Spleen (tissue), 11 donors: ENCODE measurements around the gene KRT31. TPM values are rescaled to one million over a fixed set of nuclear protein-coding genes. Genes with fewer than 3 reads are reported as not detected.

Experiments
- DNase-seq: peaks from one replicate; pipeline ENCODE4 v3.0.0-alpha.2; 2020
- H3K27ac ChIP-seq, 8 donors: fragments of 200-600 bp; sonication (generic) in 7 of 8; 1 replicate in 4 of 8; 2 replicates in 4 of 8; pipeline versions ENCODE4 v1.5.0 to v1.8.0; 2016 to 2021; ENCODE audit warnings: inconsistent platforms in 4 of 8, mild to moderate bottlenecking in 4 of 8, moderate library complexity in 1 of 8
- H3K27me3 ChIP-seq, 7 donors: fragments of 200-600 bp; sonication (generic) in 6 of 7; replicated peaks in 1 of 7; 1 replicate in 4 of 7; 2 replicates in 3 of 7; pipeline versions ENCODE4 v1.5.0 to v1.8.0; 2016 to 2021; ENCODE audit warnings: inconsistent platforms in 3 of 7, mild to moderate bottlenecking in 1 of 7
- H3K36me3 ChIP-seq, 6 donors: fragments of 200-600 bp; sonication (generic) in 5 of 6; 1 replicate in 4 of 6; 2 replicates in 2 of 6; pipeline versions ENCODE4 v1.5.0 to v1.8.0; 2016 to 2021; ENCODE audit warnings: inconsistent platforms in 2 of 6
- H3K4me1 ChIP-seq, 6 donors: fragments of 200-600 bp; sonication (generic) in 5 of 6; 1 replicate in 3 of 6; 2 replicates in 3 of 6; pipeline versions ENCODE4 v1.5.0 to v1.8.0; 2016 to 2021; ENCODE audit warnings: inconsistent platforms in 3 of 6
- H3K4me3 ChIP-seq, 8 donors: fragments of 200-600 bp; sonication (generic) in 7 of 8; 1 replicate in 4 of 8; 2 replicates in 4 of 8; pipeline versions ENCODE4 v1.5.0 to v1.8.0; 2016 to 2021; ENCODE audit warnings: inconsistent platforms in 4 of 8, mild to moderate bottlenecking in 4 of 8, moderate library complexity in 2 of 8
- H3K9me3 ChIP-seq, 8 donors: fragments of 200-600 bp; sonication (generic) in 7 of 8; 1 replicate in 4 of 8; 2 replicates in 4 of 8; pipeline versions ENCODE4 v1.5.0 to v1.8.0; 2016 to 2021; ENCODE audit warnings: inconsistent platforms in 4 of 8
- CTCF ChIP-seq, 11 experiments: fragments of 200-600 bp in 7 of 11; fragments of 450-650 bp in 4 of 11; sonication (generic) in 4 of 11; IDR thresholded peaks in 8 of 11; conservative IDR thresholded peaks in 3 of 11; 1 replicate in 7 of 11; 2 replicates in 4 of 11; pipeline versions ENCODE4 v1.4.0 to v1.8.0; 2016 to 2021; ENCODE audit warnings: antibody characterized with exemption in 11 of 11, inconsistent platforms in 4 of 11, mild to moderate bottlenecking in 1 of 11
- POLR2A ChIP-seq, 3 donors: fragments of 450-650 bp; IDR thresholded peaks; one replicate each; pipeline ENCODE4 v1.5.1; 2017; ENCODE audit warnings: antibody characterized with exemption in 3 of 3, mild to moderate bottlenecking in 1 of 3
- POLR2AphosphoS5 ChIP-seq, 3 donors: sonication (generic); formaldehyde crosslinking; IDR thresholded peaks; one replicate each; pipeline ENCODE4 v1.5.1; 2017; ENCODE audit warnings: antibody characterized with exemption in 3 of 3
- WGBS, 5 donors: extraction: QIAGEN DNeasy Blood & Tissue Kit in 3 of 5; methylation state at CpG; one replicate each; pipeline versions ENCODE4 v1.1.5 to v1.1.7; 2013 to 2018; 5-methylcytosine and 5-hydroxymethylcytosine counted together
- intact Hi-C: fragments of 100-400 bp; cut with DNase I; formaldehyde crosslinking; loops from one replicate; pipeline ENCODE4 v1.15.0; 2023; ENCODE audit warnings: low total_unique reads
- polyA plus RNA-seq, 3 donors: library from polyadenylated mRNA; stranded (reverse); fragments of 200-250 nt; gene quantifications; one replicate each; pipeline ENCODE4 v1.2.1, GENCODE V29; 2013
- total RNA-seq, 7 donors: library from RNA; depleted of rRNA in 3 of 7; stranded (reverse); fragments of >200 nt in 3 of 7; fragmentation: NEBNext Ultra II Directional in 4 of 7; extraction: Animal tissue kit (Norgen Biotek cat#: 25700) in 4 of 7; gene quantifications; one replicate each; pipeline versions ENCODE4 v1.1.0 to v1.2.1, GENCODE V29; 2016 to 2021
- donor health status: healthy with polysubstance abuse.
- donor health status: DM: no; HTN: no; CAD: no; lungs with moderate emphysema.
- donor health status: DM: no; HTN: no; CAD: no.
- donor health status: Bipolar disorder and iron deficiency.
- donor health status: healthy.
- donor health status: DM: no; HTN: no; CAD: no.
- donor health status: DM: yes; HTN: yes; CAD: no.

KRT31 gene
- total and polyA plus RNA-seq, 10 donors: not detected

GRCh38 chr17:41415833-41416335 lies 18.5 kb upstream of the KRT31 start:
- Histone ChIP-seq H3K9me3 (no peaks in the 10 kb centered on the region), H3K4me1 (peaks cover 0 to 5% (median 0%) of the 10 kb centered on the region in 6 donors), H3K4me3 (no peak overlapping the region), H3K27ac (no peak overlapping the region), H3K27me3 (no peaks in the 10 kb centered on the region), H3K36me3 (no peaks in the 10 kb centered on the region)
- intact Hi-C loops: no loop called here
- DNase-seq: no peak
- TF ChIP-seq POLR2A (IDR thresholded peaks at IDR 0.05) (no peak), CTCF (IDR thresholded peaks at IDR 0.05 in 8 of 11, conservative IDR thresholded peaks at IDR 0.05 in 3 of 11) (no peak), POLR2AphosphoS5 (IDR thresholded peaks at IDR 0.05) (no peak)
- 69 to 84% (median 78%) methylated on average over 3 of the region's 3 CpGs for WGBS, 5 donors

- no peak for DNase-seq
- no peaks in the 10 kb centered on the region for H3K9me3 ChIP-seq
- intact Hi-C loops: no loop called here
- no peak overlapping the region for H3K4me3 ChIP-seq
- no peak overlapping the region for H3K27ac ChIP-seq
- no peaks in the 10 kb centered on the region for H3K27me3 ChIP-seq
- H3K4me1 ChIP-seq: peaks cover 0 to 5% (median 0%) of the 10 kb centered on the region in 6 donors
- TF ChIP-seq CTCF (IDR thresholded peaks at IDR 0.05 in 8 of 11, conservative IDR thresholded peaks at IDR 0.05 in 3 of 11): no peak
- TF ChIP-seq POLR2A (IDR thresholded peaks at IDR 0.05): no peak
- TF ChIP-seq POLR2AphosphoS5 (IDR thresholded peaks at IDR 0.05): no peak
- no peaks in the 10 kb centered on the region for H3K36me3 ChIP-seq
- 77 to 94% (median 88%) methylated on average over 4 of the region's 4 CpGs for WGBS, 5 donors
Measured at GRCh38 chr17:41415411-41415810, 18.0 kb upstream of the KRT31 start.

GRCh38 chr17:41413982-41414381 lies 16.6 kb upstream of the KRT31 start:
- no peak for TF ChIP-seq POLR2AphosphoS5 (IDR thresholded peaks at IDR 0.05)
- intact Hi-C loops: no loop called here
- WGBS, 5 donors: 85 to 100% (median 92%) methylated on average over 2 of the region's 2 CpGs

GRCh38 chr17:41413353-41413957 lies 16.0 kb upstream of the KRT31 start:
- intact Hi-C loops: no loop called here
- H3K4me1 ChIP-seq: peaks cover 0 to 5% (median 0%) of the 10 kb centered on the region in 6 donors
- H3K27ac ChIP-seq: no peak overlapping the region
- H3K4me3 ChIP-seq: no peak overlapping the region
- DNase-seq: no peak
- no peaks in the 10 kb centered on the region for H3K36me3 ChIP-seq
- peaks cover 0 to 4% (median 0%) of the 10 kb centered on the region in 7 donors for H3K27me3 ChIP-seq
- 51 to 64% (median 59%) methylated on average over 5 of the region's 5 CpGs for WGBS, 5 donors
- TF ChIP-seq CTCF (IDR thresholded peaks at IDR 0.05 in 8 of 11, conservative IDR thresholded peaks at IDR 0.05 in 3 of 11): no peak
- TF ChIP-seq POLR2A (IDR thresholded peaks at IDR 0.05): no peak
- no peak for TF ChIP-seq POLR2AphosphoS5 (IDR thresholded peaks at IDR 0.05)
- no peaks in the 10 kb centered on the region for H3K9me3 ChIP-seq

More at GRCh38 chr17:41413982-41414381, 16.6 kb upstream of the KRT31 start:
- no peak overlapping the region for H3K27ac ChIP-seq
- H3K9me3 ChIP-seq: no peaks in the 10 kb centered on the region
- no peaks in the 10 kb centered on the region for H3K27me3 ChIP-seq
- no peaks in the 10 kb centered on the region for H3K36me3 ChIP-seq
- peaks cover 0 to 5% (median 0%) of the 10 kb centered on the region in 6 donors for H3K4me1 ChIP-seq
- H3K4me3 ChIP-seq: no peak overlapping the region
- DNase-seq: no peak
